Testis (tissue), 2 donors: Measurements from ENCODE around the gene PRCP.

Experiments used
- CTCF ChIP-seq, 3 experiments: fragments of 450-650 bp in 2 of 3; fragments of 200-600 bp in 1 of 3; sonication (generic) in 1 of 3; IDR thresholded peaks; one replicate each; pipeline ENCODE4 v1.5.1; 2016 to 2019; ENCODE audit warnings: antibody characterized with exemption in 3 of 3, mild to moderate bottlenecking in 2 of 3, moderate library complexity in 1 of 3
- POLR2A ChIP-seq: fragments of 450-650 bp; IDR thresholded peaks from one replicate; pipeline ENCODE4 v1.6.1; 2017; ENCODE audit warnings: antibody characterized with exemption, mild to moderate bottlenecking, moderate library complexity

GRCh38 chr11:82845356-82846353 lies 54.6 kb downstream of the PRCP start:
- TF ChIP-seq POLR2A: no peak
- TF ChIP-seq CTCF (IDR thresholded peaks at IDR 0.05): no peak
